HG02678 (cell line): ENCODE data around the gene ADD1.

Experiments
- ATAC-seq: cut with Tn5 transposase; IDR thresholded peaks from one replicate; pipeline ENCODE4 v1.9.1; 2021; ENCODE audit warnings: mild to moderate bottlenecking, moderate library complexity; ENCODE audit not compliant: unreplicated experiment

Gene ADD1

DNA sequence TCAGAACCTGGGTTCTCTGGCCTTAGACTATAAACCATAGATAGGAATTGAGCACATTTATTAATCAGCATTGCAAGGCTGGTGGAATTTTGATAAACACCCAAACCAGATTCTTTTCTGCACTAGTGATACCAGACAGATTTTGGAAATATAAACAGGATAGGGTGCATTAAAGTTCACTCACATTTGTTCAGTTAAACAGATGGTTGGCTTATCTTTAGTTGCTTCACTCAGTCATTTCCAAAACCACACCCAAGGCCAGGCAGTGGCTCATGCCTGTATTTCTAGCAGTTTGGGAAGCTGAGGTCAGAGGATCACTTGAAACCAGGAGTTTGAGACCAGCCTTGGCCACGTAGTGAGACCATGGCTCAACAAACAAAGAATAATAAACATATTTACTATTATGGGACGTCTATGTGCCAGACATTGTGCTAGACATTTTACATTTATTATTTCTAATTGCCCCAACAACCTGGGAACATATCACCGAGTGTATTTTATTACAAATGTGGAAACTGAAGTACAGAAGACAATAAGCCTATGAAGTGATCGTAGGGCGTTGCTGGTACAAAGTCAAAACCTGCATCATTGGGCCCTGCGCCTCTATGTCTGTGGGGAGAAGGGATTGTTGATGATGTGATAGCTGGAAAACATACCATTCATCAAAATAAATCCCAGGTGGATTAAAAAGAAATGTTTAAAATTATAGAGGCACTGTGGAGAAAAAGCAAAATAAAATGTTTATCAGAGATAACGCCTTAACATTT, 15.0 kb downstream of the ADD1 start:
- ATAC-seq: no peak

DNA sequence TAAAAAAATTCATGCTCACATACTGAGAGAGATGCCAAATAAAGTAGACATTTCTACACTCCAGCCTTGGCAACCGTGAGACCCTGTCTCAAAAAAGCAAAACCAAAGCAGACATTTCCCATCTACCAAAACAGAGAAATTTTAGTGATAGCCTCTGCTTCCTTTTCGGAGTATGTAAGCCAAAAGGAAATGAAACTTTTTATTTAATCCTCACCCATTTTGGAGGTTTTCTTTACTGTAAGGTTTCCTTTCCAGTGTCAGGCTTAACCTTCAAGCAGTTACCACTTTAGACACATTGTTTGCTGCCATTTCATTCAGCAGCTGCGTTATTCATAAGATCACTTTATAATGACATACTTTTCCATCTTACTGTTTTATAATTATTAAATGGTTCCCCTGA, 15.9 kb downstream of the ADD1 start:
- ATAC-seq: no peak

DNA sequence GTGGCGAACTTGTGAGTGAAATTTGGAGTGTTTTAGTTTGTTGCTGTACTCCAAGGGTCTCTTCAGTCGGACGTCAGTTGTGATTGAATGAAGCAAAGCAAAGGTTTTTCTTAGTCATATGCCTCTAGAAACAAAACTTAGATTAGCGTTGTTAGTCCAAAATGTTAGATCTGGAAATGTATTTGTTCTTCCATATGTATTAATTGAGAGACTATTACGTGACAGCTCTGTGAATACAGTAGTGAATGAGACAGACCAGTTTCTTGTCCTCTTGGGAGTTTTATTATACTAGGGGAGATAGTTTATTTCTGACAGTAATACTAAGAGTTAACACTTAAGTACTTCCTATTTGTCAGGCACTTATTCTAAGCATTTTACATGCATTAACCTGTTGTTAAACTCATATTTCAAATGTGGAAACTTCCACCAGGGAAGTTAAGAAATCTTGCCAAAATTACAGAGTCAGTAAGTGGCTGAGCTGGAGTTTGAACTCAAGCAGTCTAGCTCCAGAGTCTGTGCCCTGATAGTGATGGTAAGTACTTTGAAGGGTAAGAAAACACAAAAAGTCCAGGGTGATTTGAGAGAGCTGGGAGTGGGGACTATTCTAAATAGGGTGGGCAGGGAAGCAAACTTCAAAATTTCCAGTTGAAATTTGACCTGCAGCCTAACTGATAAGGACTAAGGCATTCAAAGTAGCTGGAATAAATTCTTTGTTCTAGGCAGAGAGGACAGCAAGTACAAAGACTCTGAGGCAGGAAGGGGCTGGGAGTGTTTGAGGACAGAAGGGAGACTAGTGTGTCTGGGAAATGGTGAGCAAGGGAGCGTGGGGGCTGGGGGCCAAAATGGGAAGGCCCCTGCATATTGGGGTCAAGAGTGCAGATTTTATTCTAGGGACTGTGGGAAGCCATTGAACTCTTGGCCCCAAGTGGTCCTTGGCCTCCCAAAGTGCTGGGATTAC, 17.0 kb downstream of the ADD1 start:
- ATAC-seq: no peak

DNA sequence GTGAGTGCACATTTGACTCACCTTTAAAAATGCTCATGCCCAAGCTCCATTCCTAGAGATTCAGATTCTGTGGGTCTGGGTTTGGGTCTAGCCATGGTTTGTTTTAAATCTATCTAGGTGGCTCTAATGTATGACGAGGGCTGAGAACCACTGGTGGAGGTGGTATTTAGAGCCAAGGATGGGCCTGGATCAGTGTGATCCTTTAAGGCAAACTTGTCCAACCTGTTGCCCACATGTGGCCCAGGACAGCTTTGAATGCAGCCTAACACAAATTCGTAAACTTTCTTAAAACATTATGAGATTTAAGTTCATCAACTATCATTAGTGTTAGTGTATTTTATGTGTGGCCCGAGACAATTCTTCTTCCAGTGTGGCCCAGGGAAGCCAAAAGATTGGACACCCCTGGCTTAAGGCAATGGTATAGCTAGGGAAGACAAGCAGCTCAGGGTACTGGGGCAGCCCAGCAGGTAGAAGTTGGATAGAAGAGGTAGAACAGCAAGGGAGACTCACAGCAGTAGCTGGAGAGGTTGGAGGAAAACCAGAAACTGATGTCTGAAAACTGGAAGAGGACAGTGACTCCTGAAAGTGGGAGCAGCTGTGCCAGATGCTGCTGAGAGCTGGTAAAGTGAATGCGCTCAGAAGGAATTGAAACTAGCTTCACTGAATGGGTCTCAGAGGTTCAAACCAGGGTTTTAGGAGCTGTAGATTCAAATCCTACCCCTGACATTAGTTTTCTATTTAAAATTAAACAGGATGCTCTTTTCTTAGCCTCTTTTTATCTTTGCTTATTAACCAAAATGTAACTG, 18.2 kb downstream of the ADD1 start:
- ATAC-seq: no peak

DNA sequence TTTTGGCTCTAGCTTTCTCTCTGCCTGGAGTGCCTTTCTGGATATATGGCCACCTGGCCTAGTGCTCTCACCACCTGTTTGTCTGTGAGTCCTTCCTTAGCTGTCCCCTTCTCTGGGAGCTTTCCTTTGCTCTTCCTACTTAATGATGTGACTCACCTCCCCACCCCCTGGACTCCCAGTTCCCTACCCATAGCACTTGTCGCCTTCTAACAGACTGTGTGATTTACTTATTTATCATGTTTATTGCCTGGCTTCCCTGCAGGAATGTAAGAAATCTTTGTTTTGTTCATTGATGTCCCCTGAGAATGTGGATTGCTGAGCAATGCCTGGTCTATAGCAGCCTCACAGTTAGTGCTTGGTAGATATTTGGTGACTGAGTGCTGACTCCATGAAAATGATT, 18.9 kb downstream of the ADD1 start:
- ATAC-seq: no peak

DNA sequence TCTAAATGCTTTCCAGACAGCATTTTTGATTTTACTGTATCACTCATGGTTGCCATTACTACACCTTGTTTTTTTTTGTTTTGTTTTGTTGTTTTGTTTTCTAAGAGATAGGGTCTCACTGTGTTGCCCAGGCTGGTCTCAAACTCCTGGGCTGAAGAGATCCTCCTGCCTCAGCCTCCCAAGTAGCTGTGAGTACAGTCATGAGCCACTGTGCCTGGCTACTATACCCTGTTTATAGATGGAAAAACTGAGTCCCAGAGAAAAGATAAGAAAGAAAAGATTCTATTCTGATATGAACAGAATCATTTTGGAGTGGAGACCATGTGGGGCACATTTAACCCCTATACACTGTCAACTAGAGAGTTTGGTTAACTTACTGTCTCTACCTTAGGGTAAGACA, 20.0 kb downstream of the ADD1 start:
- no peak for ATAC-seq

DNA sequence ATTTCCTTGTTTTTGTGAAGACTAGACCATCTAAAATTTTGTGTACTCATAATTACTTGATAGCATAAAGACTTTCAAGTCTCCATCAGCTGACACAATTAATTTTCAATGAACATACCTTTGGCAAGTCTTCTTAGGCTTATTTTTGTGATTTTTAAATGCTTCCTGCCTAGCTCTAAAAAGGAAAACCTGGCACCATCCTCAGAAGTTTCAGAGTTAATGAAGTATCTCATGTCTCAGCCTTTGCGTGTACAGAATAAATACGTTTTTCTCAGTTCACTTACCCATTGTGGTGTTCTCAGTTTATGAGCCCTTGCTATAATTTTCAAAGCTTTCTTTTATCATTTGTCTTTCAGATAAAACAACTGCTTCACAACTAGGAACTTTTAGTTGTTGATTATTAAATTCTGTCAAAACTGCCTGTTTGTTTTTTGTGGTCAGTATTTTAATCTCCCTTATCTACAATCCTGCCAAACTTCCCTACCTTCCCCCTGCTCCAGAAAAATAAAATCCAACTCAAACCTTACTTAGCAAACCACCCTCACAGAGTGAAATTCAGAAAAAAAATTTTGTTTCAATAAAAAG, 21.6 kb downstream of the ADD1 start:
- no peak for ATAC-seq

DNA sequence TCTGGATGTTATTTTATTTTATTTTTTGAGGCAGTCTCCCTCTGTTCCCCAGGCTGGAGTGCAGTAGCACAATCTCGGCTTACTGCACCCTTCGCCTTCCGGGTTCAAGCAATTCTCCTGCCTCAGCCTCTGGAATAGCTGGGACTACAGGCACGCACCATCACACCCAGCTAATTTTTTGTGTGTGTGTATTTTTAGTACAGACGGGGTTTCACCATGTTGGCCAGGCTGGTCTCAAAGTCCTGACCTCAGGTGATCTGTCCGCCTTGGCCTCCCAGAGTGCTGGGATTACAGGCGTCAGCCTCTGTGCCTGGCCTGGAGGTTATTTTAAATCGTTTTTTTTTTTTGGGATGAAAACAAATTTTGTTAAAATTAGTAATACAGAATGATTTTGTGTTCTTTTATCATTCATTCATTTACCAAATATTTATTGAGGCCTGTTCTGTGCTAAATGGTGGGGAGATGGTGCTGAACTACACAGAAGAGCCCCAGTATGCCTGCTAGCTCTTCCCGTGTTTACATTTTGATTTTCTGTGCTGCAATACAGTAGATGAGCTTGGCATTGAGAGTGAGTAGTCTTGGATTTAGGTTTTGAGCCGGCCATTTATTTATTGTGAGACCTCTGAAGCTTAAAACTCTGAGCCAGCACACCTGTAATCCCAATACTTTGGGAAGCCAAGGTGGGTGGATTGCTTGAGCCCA, 22.7 kb downstream of the ADD1 start:
- no peak for ATAC-seq

DNA sequence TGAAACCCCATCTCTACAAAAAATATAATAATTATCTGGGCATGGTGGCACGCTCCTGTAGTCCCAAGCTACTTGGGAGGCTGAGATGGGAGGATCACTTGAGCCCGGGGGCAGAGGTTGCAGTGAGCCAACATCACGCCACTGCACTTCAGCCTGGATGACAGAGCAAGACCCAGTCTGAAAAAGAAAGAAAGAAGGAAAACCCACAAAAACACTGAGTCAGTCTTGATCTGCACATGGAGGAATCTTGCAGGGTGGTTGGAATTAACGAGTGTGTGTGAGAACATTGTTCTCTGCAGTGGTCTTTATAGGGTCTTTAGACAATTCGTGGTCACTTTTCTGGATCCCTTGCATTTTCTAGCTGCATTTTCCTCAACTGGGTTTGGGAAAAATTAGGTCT, 23.2 kb downstream of the ADD1 start:
- no peak for ATAC-seq

DNA sequence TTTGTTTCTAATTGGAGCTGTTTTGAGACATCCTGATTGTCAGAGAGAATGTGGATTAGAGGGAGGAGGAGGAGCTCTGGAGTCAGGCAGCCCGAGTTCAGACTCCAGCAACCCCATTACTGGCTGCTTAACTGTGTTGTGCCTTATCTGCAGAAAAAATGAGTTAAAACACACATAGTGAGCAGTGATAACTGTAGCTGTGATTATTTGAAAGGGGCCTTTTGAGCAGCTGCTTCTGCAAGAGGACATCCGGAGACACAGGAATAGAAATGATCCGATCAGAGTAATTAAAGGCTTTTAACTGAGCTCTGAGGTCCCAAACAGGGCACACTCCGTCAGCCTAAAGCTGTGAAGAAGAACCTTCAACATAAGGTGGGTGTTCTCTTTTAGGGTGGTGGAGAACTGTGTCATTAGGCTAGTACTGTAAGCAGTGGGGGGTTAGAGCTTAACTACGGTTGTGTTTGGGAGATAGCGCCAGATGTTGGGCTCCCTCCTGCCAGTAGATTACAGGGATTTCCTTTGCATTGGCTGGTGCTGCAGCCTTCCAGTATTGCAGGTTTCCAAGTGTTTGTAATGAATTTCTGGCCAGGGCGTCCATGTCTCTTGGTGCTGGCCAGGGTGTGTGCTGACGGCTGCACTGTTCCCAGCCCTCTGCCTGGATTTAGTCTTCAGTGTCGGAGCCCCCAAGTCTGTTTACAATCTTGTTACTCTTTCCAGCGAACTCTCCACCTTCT, 24.3 kb downstream of the ADD1 start:
- no peak for ATAC-seq

DNA sequence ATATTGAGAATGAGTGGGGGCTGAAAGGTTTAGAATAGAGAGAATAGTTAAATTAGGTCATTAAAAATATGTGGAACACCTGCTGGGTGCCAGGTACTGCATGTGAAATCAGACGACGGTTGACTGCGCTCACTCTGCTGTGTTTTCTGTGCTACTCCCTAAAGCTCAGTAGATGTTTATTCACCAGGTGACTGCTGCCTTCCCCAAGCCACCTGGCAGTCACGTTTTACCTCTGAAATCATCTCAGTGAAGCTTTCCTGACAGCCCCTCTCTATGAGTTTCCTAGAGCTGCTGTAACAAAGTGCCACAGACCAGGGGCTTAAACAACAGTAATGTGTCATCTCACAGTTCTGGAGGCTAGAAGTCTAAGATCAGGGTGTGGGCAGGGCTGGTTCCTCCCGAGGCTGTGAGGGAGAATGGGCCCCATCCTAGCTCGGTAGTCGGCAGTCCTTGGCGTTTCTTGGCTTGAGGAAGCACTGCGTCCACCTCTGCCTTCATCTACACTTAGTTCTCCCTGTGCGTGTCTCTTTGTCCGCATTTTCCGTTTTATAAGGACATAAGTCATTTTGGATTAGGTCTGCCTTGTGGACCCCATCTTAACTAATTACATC, 25.3 kb downstream of the ADD1 start:
- no peak for ATAC-seq

DNA sequence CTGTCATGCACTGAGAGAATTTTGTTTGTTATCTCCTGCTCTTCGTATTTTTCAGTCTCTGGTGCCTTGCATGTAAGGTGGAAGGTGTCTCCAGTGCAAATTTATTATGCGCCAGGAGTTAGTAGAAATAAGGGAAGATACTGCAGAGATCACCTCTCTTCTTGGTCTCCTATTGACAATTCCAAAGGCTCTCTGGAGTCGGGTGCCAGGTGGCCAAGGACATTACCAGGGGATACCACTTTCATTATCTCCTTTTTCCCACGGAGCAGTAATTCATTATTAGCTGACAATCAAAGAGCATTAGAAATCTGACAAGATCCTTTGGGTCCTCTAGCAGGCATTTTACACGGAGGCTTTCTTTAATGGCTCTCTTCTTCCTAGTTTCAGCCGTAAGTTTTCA, 26.0 kb downstream of the ADD1 start:
- ATAC-seq: no peak

DNA sequence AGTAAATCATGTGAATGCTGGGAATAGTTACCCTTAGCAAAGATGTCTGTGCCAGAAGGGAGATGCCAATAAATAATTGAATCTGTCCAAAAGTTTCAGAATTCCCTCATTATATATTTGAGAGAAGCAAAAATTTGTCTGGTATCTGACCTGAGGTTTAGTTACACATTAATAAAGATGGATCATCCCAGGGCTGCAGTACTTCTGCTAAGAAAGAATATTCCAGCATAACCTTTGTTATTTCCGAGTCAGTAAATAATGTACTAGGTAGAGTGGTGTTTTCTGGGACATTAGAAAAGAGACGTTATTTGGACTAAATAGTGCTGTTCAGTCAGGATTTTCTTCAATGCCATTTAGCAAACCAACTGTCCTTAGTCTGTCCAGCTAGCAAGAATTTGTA, 26.4 kb downstream of the ADD1 start:
- no peak for ATAC-seq

DNA sequence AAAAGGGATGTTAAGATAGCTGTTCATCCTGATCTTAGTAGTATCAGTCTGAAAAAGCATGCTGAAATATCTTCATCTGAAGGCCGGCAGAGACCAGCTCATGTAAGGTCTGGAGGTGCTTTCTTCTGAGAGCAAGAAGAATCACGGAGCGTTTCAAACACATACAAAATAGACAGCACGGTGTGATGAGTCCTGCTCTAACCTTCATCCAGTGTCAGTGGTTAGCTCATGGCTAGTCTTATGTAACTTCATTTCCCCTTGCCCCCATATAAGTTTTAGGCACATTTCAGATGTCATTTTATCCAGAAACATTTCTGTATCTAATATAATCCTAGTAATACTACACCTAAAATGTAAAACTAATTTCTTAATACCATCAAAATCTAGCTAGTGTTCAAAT, 27.8 kb downstream of the ADD1 start:
- ATAC-seq: no peak

DNA sequence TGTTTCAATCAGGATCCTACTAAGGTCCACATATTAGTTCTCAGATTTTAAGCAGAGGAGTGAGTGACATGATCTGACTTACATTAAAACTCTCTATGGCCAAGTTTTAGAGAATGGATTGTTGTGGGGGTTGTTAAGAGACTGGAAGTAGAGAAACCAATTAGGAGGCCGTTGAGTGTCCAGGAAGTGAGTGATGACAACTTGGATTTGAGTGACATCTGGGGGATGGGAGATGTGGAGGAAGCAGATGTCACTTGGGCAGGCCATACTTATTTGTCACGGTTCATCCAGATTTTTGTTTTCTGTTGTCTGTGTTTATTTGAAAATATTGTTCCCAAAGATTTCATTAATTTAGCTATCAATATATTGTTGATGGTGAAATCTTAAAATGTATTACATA, 28.3 kb downstream of the ADD1 start:
- ATAC-seq: no peak

DNA sequence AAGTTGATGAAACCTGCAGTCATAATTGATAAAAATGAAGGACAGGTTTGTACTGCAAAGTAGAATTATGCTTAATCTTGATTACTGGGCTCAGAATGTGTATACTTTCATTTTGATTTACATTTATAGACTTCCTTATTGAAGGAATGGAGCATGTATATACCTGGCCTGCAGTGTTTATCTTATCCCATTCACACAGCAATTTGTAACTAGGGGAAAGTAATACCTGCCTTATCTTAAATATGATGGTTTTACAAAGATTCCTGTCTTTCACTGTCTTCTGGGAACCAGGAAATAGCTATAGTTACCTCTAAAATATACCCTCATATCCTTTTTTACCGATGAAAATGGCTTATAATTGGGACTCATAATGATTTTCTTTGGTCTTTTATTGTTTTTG, 29.7 kb downstream of the ADD1 start:
- no peak for ATAC-seq

DNA sequence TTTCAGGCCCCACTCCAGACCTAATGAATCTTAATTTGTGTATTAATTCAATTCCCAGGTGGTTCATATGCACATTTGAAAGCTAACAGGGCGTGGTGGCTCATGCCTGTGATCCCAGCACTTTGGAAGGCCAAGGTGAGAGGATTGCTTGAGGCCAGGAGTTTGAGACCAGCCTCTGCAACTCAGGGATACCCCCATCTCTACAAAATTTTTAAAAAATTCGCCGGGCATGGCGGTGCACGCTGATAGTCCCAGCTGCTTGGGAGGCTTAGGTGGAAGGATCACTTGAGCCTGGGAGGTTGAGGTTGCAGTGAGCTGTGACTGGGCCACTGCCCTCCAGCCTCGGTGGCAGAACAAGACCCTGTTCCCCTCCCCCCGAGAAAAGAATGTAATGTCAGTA, 31.2 kb downstream of the ADD1 start:
- no peak for ATAC-seq

DNA sequence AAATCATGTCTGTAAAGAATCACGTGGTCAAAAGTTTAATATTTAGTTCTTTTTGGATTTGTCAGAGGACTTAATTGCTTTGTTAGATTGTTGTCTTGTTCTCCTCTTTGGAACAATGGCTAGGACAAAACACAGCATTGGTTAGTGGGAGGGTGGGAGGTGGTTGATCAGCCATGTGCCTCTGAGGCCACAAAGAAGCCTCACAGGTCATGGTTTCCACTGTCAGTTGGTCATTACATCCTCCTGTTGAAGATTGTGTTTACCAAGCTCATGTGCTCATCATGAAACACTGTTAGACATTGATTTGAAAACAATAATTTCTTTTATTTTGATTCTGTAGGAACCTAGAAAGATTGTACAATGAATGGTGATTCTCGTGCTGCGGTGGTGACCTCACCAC, 31.9 kb downstream of the ADD1 start:
- no peak for ATAC-seq

DNA sequence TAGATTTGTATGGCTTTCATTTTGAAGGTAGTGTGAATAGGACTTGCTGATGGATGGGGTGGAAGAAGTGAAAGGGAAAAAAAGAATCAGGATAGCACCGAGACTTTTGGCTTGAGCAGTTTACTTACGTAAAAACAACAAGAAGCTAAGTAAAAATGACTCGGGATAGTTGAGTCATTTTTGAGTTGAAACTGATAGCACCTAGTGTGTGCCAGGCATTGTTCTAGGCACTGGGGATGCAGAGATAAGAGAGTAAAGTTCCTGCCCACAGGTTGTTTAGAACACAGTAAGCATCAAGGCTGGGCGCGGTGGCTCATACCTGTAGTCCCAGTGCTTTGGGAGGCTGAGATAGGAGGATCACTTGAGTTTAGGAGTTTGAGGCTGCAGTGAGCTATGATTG, 34.7 kb downstream of the ADD1 start:
- ATAC-seq: no peak
